Measurements from ENCODE around the gene ATXN1.

The ATXN1 gene

DNA sequence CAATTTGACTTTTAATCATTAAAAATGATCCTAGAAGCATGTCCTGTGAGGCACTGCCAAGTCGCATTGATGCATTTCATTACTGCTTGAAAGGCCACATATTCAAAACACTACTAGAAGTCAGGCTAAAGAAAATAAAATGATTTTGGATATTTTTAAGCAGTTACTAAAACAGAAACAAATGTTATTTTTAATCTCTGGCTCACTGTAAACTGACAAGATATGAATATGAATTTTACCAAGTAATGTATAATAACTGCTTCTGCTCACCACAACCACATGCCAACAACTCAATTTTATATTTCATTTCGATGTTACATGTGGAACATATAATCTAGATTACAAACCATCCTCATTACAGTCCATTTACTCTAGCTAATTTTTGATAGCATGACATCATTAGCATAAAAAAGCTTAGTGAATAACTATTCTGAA, 90.6 kb downstream of the ATXN1 start:
- no peak for DNase-seq

DNA sequence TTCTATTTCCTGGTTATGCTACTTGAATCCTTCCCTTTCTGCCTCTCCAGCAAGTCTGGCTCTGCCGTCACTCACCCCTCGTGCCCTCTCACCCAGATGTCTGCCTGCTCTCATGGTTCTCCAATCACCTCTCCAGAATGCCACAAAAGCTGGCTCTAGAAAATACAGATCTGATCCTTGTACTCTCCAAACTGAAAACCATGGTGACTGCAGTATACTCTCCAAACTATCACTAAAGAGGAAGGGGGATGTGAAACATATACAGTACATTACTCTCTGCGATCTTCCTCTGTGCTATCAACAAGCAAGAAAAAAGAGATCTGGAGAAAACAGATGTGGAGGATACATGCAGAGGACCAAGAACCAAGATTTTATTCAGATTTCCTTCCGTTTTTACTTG, 91.1 kb downstream of the ATXN1 start:
- DNase-seq: no peak

DNA sequence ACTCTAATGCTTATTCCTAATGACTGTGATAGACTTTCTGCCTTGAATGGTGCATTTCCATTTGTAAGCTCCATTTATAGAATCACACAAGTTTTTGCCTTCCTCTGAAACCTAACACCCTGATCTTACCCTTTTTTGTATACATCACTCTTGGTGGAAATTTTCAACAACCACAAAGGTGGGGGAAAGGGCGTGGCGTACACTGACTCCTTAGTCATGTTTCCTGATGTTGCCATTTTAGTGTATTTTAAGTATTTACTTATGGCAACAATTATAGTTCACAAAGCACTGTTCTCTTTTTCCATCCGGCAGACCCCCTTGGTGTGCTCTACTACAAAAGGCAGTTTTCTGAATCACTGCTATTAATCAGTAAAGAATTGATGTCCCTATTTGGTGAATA, 92.0 kb downstream of the ATXN1 start:
- DNase-seq: no peak

DNA sequence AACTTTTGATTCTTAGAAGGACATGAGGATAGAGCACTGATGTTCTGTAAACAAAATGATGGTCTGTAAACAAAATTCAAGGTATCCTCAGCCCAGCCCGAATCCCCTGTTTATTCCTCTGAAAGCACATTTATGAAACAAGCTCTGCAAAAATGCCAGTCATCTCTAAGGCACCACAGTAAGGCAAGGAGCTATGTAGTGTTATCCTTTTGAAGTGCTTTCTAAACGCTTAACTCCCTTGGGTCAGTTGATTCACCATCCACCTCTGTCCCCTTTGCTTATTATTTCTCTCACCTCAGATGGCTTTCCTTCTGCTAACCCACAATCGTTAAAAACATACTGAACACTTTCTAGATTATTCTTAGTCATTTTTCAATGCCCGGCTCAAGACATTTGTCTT, 93.8 kb downstream of the ATXN1 start:
- no peak for DNase-seq

DNA sequence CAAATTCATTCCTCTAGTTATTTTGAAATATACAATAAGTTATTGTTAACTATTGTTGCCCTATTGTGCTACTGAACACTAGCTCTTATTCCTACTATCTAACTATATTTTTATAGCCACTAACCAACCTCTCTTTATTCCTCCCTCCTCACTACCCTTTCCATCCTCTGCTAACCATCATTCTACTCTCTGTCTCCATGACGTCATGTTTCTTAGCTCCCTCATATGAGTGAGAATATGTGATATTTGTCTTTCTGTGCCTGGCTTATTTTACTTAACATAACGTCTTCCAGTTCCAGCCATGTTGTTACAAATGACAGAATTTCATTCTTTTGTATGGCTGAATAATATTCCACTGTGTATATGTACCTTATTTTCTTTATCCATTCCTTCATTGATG, 95.3 kb downstream of the ATXN1 start:
- DNase-seq: no peak

DNA sequence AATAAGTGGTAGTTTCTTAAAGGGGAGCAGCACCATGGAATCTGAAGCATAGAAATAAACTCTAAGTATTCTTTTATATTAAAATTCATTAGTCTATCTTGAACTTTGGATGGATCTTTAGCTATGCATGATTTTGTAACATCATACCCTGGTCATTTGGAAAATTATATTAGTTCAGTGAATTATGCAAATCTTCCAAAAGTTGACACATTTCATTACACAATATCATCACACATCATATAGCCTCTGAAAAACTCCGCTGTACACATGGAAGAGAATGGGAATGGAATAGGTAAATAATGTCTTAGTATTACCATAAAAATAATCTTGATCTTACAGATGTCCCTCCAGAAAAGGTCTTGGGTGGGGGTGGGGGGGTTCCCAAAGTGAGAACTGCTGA, 96.1 kb downstream of the ATXN1 start:
- DNase-seq: no peak

DNA sequence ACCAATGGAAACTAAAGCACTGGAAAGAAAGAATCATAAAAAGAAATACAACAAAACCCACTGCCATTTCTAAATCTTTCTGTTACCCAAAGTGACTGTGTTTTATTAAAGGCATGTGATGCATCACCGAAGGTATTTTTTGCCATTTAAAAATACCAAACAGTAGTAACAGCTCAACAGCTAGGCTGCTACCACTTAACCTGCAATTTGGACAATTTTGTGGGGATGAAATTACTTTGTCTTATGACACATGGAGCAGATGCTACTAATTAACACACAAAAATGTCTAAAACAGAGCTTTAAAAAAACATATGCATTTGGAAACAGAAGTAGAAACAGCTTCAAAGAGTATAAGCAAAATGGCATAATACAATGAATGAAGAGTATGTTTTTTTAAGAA, 97.4 kb downstream of the ATXN1 start:
- no peak for DNase-seq

DNA sequence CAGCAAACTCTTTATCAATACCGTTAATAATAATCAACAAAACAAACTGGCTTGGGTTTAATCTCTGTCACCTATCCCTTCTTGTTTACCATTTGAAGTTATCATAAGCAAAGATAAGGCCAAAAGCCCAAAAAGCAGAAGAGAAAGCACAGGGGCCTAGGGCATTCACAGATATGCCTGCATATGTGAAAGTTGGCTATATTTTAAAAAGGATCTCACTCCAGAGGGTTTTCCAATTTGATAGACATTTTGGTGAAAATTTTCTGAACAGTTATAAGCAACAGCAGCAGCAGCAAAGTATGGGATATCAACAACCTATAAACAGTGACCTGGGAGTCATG, 101.1 kb downstream of the ATXN1 start:
- DNase-seq: no peak

DNA sequence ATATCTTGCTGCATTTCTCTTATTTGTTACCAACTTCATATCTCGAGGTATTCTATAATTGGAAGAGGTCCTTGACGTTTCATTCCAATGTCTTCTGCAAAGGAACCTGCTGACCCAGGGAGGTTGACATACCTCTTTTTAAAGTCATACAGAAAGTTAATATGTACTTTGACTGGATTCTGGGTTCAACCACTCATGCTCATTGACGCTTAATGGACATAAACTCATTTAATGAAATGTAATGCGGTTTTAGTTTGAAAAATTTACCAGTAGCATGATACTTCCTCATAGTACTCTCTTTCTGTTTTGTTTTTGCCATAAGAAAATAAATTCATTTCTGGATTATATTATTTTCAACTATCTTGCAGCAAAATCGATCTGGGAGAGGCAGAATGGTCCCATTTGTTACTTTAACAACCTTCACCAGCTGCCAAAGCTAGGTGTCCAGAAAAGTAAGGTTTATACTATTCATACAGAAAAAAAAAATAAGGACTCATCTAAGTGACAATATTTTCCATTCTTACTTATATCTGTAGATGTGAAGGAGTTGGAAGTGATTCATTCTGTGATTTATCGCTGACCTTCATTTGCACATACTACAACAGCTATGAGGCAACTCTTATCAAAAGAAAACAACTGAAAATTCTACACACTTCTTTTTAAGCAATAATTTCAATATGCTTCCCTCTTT, 101.6 kb downstream of the ATXN1 start:
- DNase-seq: no peak

DNA sequence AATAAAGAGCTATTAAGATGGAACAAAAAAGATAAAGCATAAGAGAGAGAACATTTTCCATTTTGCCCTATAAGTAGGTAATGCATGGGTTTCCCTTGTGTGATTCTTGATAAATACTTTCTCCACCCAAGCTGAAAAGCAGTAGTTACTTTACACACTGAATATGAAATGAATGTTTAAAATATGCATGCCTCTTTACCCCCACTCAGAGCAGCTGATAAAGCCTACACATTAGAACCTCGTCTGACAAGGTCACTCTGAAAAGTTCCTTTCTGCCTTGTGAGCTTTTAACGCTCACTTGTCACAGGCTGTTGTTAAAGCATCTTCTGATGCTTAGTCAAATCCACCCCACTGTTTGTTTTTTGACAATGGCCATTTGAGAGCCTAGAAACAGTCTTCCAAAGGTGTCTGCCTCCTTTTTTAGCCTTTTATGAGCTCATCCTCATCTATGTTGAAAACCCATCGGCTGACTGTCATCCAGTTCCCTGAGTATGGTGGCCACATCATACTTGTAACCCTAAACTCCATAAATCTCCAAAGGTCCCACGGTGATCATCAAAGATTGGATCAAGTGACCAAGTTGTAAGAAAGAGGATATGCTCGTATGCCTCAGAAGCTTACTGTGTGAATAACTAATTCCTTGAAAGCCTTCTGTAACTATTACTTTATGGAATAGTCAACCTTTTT, 102.8 kb downstream of the ATXN1 start:
- no peak for DNase-seq

DNA sequence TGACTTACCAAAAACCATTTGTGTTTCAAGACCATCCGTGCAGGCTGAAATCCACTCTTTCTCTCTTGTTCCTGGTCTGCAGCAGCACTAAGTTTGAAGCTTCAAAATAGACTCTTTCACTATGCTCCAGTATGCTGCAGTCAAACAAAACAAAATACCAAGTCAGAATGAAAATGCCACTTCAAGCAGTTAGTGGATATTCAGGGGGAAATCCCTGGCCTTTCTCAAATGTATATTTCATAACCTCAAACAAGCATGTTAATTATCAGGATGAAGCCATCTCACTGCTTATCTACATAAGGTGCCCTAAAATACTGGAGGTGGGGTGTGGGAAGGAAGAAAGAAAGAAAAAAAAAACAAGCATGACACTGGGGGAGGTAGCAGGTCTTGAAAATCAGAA, 103.5 kb downstream of the ATXN1 start:
- DNase-seq: no peak

DNA sequence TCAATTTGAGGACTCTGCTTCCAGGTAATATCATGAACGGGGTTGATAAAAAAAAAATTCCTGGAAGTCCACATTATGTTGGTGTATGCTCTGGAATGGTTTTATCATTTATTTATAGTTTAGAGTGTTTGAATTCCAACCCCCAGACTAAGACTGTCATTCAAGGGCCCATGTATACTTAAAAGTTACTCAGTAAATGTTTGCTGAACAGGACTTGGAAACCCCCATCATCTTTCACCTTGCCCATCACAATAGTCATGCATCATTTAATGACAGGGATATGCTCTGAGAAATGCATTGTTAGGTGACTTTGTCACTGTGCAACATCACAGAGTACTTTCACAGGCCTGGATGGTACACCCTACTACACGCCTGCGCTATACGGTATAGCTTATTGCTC, 104.8 kb downstream of the ATXN1 start:
- DNase-seq: no peak

DNA sequence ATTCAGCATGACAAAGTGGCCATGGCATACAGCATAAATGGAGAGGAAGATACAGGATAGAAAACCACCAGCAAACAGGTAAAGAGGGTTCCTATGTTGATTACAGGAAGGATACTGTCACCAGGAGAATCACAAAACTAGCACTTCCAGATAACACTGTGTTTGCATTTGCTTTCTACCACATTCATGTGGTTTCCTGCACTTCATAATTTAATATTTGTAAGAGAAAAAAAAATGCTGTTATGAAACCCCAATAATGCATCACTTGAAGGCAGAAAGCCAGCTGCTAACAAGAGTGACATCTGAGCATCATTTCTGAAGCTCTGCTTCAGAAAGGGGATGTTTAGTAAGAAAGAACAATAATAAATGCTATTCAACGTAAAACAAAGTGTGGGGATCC, 106.6 kb downstream of the ATXN1 start:
- no peak for DNase-seq

DNA sequence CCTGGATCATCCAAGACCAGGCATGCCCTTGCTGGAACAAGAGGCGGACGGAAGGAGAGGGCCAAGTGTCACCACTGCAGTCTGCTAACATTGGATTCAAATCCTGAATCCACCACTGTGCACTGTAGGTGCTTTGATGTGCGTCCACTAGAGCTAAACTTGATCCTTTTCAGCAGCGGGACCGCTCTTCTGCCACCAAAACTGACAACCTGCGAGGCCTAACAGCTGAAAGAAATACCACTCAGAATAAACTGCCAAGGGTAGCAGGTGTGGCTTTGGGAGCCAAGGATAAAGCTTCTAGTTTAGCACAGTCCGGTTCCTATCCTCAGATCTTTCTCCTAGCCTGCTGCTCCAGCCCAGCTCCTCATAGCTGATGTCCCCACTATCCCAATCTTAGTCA, 108.0 kb downstream of the ATXN1 start:
- DNase-seq: no peak

DNA sequence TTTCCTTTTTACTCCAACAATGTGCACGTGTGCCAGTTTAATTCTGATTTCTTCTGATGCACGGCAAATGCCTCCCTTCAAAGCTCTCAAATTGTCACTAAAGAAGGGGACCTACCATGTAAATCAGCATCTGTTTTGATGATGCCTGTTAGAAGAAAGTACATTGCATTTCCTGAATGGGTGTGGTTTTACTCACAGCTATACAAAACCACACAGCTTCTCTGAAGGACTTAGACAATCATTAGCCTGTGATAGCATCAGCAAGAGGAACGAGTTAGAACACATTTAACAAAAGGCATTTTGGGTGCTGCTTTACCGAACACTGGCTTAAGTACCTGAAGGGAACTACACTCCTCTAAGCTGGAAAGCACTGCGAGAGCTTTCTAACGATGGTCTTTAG, 109.4 kb downstream of the ATXN1 start:
- DNase-seq: no peak

DNA sequence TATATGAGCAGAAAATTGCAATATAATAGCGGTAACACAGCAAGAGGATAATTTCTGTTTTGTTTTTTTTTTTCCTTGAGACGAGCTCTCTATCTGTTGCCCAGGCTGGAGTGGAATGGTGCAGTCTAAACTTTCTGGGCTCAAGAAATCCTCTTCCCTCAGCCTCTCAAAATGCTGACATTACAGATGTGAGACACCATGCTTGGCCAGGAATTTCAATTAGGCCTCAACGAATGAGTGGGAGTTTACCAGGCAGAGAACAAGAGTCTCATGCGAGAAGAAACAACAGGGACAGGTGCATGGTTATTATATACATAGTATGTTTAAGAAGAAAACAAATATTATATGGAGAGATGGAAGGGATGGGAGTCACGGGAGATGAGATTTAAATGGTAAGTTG, 111.4 kb downstream of the ATXN1 start:
- DNase-seq: no peak

DNA sequence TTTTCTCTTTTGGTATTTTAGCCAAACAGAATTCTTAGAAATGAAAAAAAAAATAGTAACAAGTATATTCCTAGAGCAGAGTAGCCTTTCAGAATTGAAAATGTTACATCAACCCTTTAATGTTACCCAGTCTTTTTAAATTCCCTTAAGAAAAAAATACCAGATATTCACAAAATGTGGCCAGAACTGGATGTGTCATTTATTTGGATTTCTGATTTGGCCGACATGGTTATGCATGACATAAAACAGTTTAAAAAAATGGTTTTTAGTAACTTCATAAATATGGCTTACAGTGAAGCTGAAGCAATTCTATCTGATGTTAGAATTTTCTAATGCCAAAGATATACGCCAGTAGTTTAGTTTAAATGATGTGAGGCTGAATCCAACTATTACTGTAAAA, 112.0 kb downstream of the ATXN1 start:
- no peak for DNase-seq

DNA sequence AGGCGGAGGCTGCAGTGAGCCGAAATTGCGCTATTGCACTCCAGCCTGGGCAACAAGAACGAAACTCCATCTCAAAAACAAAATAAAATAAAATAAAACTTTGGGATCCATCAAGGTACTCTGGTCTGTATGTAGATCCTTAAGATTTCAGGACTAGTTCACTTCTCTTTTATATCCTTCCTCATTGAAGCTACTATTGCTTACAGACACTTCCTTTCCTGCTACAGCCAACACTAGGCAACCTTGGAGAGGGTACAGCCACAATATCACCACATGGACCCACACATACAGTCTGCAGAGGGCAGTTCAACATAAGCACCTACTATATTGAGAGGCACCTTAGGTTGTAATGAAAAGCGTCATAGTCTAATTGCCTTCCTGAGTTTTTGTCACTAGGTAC, 113.3 kb downstream of the ATXN1 start:
- no peak for DNase-seq

DNA sequence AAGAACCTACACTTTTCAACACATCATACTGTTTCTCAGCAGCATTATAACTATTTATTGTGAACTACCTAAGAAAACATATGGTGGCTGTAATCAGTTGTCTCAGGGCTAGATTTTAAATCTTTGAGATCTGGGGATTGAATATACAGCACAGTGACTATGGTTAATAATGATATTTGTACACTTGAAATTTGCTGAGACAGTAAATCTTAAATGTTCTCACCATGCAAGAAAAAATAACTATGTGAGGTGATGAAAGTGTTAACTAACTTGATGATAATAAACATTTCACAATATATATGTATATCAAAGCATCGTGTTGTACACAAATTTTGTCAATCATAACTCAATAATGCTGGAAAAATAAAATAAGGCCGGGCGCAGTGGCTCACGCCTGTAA, 113.8 kb downstream of the ATXN1 start:
- no peak for DNase-seq

DNA sequence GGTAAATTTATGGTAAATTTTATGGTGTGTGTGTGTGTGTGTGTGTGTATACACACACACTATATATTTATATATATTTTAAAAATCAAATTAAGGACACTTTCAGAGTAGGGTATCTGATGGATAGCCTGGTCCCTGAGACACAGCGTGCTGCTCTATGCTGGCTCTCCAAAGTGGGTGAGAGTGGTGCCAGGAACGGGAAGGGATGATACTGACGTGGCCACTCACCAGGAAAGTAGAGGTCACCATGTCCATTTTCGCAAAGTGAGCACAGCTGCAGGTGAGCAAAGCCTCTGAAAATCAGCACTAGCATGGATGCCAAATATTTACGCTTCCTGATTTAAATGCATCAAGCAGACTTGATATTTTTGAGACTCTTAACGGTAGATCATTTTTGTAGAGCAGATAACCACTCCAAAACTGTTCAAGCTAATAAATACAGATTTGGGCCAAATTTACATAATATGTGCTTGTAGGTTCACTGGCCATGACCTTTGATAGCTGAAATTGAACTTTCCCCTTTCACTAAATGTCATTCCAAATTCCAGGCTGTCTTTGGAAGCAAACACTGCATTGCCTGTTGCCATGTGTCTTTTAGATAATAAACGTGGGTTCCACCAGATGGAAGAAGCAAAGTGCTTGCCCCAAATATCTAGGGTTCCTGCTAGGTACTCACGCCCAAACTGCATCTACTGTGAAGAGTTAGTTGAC, 116.6 kb downstream of the ATXN1 start:
- DNase-seq: no peak

DNA sequence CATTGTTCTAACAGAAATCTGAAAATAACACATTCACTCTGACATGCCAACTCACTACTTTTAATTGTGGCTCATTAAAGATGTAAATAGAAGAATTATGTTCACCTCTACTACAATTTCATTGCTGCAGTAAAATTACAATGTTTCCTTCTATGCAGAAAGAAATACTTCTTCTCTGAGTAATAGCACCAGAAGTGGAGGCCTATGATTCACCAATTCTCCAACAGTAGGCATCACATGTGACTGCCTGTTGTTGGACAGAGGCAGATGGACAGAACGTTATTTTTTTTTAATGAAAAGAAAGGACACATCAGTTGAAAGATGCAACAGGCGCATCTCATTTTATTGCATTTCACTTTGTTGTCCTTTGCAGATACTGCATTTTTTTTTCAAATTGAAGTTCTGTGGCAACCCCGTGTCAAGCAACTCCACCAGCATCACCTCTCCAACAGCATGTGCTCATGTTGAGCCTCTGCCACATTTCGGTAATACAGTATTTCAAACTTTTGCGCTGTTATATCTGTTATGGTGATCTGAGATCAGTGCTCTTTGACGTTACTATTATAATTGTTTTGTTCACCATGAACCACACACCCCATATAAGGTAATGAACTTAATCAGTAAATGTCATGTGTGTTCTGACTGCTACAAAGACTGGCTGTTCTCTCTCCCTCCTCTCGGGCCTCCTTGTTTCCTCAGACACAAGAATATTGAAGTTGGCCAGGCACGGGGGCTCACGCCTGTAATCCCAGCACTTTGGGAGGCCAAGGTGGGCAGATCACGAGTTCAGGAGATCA, 121.4 kb downstream of the ATXN1 start:
- no peak for DNase-seq

DNA sequence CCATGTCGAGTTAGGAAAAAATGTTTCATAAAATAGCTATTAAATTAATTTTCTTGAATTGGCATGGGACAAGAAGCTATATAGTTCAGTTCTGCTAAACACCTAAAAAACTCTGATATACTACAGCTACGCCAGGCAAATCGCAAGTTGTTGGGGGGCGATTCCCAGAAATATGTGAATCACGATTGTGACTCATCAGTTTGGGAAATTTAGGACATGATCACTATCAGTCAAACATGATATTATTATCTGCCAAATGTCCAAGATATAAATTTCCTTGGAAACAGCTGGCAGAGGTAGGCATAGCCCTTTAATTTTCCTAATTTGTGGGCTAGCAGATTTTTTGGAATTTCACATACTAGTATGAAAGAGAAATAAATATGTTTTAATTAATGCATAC, 123.6 kb downstream of the ATXN1 start:
- no peak for DNase-seq

DNA sequence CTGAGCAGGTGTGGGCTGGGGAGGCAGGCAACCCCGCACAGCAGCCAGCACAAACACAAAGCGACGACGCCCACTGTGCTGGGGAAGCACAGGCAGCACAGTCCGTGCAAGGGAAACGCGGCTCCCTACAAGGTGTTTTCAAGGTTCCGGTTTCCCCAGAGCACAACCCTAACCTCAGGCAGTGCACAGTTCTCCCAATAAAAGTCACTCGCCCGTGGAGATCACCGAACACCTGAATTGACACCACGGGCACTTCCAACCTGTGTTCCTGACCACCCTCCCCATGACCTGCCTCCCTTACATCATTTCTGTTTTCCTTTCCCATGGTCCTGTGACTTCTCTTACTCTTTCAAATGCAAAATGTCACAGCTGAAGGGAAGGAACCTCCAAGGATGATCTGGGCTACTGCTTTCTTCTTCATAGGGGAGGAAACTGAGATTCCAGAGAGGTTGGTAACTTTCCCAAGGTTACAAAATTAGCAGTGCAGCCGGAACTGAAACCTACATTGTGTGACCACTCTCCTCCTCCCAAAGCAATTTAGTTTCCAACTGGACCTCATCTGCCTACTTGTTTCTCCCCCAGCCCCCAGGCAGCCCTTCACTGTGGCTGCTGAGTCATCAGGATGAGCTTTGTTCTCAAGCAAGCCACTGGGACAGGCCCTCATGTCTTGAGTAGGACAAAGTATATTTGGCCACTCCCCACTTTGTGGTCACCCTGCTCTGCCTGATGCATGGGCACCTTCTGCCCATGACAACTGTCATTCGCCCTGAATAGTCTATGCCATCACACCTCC, 125.3 kb downstream of the ATXN1 start:
- no peak for DNase-seq

Data from effector CD8-positive, alpha-beta T cell (primary cell).